ENCODE measurements around the gene IGSF5.
"Not testable (repeated sequence)": the region's sequence is repeated elsewhere in the genome, so short reads cannot be mapped to it uniquely, and the experiment has no call there.

Gene IGSF5

DNA sequence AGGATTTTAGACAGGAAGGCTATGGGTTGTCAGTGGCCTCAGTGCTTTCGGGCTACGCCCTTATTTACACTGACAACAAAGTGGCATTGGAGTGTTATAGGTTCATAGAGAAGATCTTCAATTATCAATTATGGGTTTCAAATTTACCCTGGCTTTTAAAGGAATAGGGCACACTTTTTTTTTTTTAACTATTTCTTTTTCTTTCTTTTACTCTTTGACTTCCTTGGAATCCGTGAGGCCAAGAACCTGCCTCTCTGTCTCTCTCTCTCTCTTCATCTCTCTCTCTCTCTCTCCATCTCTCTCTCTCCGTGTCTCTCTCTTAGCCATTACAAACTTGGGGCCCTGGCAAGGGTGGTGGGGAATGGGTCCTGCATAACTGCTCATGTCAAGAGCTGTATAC, at the start of gene IGSF5:
Gene IGSF5 (plus strand): TSS at position 301 of the 400 bp plus-strand sequence. CDS start 327 bp downstream, outside the sequence.
- in situ Hi-C loops (cut with MboI; ENCODE audit: low sequenced_read_pairs), result not testable (repeated sequence)

DNA sequence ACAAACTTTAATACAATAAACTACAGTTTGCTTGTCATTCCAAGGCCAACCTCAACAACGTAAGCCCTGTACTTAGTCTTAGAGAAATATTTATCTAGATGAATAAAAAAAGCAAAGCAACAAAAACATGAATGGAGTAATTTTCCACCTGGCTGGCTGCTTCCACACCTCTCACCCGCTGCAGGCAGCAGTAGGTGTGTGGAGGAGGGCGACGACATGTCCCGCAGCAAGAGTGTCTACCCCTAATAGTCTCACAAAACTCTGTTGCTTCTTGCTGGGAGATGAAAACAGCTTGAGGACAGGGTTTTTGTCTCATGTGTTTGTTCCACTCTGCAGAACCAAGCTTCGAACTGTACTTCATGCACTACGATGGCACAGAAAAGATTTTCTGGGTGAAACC, 48.8 kb upstream of the IGSF5 start:
- in situ Hi-C loops (cut with MboI; ENCODE audit: low sequenced_read_pairs), result no loop called here

DNA sequence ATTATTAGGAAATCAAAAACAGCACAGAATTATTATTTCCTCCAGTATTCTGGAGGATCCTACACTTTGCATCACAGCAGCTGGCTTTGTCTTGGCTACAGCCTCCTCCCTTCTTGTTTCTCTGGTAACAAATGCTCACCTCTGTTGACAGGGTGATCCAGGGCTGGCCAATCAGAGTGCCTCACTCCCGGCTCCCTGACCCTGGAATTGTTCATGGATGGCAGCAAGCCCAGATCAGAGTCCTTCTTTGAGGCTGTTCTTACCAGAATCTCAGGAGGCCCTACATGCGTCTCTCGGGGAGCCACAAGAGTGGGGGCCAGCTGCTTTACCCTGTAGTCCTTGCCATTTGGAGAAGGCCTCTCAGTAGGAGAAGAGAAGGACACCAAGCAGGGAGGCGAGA, 48.4 kb upstream of the IGSF5 start:
- in situ Hi-C loops (cut with MboI; ENCODE audit: low sequenced_read_pairs), result no loop called here

- in situ Hi-C loops (cut with MboI; ENCODE audit: low sequenced_read_pairs), result loop anchor here (25.0 kb wide), 1 partner anchor 188 kb away; no protein-coding TSS in a partner anchor
These were observed 44.7 kb upstream of the IGSF5 start for GRCh38 chr21:39700318-39700717.

- in situ Hi-C loops (cut with MboI; ENCODE audit: low sequenced_read_pairs), result loop anchor here (25.0 kb wide), 1 partner anchor 191 kb away; no protein-coding TSS in a partner anchor
These were observed 41.4 kb upstream of the IGSF5 start for GRCh38 chr21:39703578-39703977.

- in situ Hi-C loops (cut with MboI; ENCODE audit: low sequenced_read_pairs), result loop anchor here (25.0 kb wide), 1 partner anchor 194 kb away; no protein-coding TSS in a partner anchor
These were observed 39.1 kb upstream of the IGSF5 start for GRCh38 chr21:39705849-39706248.

DNA sequence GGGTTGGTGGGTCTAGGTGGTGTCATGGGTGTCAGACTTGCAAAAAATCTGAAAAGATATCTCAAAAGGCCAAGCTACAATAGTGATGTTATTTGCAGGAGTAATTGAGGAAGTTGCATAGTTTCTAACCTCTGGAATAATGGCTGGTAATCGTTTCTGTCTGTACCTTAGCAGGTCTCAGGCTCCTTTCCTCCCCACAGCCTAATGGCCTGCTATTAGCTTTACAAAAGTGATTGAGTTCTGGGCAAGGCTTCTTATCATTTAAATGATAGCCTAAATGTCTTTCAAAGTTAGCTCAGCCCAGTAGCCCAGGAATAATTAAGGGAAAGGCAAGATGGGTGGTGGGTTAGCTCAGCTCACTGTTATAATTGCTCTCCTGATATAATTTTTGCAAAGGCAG, 37.7 kb upstream of the IGSF5 start:
- in situ Hi-C loops (cut with MboI; ENCODE audit: low sequenced_read_pairs), result loop anchor here (25.0 kb wide), 1 partner anchor 195 kb away; no protein-coding TSS in a partner anchor

GRCh38 chr21:39710866-39711265, 34.1 kb upstream of the IGSF5 start:
- in situ Hi-C loops (cut with MboI; ENCODE audit: low sequenced_read_pairs), result loop anchor here (25.0 kb wide), 1 partner anchor 199 kb away; no protein-coding TSS in a partner anchor

- in situ Hi-C loops (cut with MboI; ENCODE audit: low sequenced_read_pairs), result loop anchor here (25.0 kb wide), 1 partner anchor 200 kb away; no protein-coding TSS in a partner anchor
These were observed 32.7 kb upstream of the IGSF5 start for GRCh38 chr21:39712273-39712672.

- in situ Hi-C loops (cut with MboI; ENCODE audit: low sequenced_read_pairs), result loop anchor here (25.0 kb wide), 1 partner anchor 201 kb away; no protein-coding TSS in a partner anchor
These were observed 32.0 kb upstream of the IGSF5 start for GRCh38 chr21:39712976-39713375.

DNA sequence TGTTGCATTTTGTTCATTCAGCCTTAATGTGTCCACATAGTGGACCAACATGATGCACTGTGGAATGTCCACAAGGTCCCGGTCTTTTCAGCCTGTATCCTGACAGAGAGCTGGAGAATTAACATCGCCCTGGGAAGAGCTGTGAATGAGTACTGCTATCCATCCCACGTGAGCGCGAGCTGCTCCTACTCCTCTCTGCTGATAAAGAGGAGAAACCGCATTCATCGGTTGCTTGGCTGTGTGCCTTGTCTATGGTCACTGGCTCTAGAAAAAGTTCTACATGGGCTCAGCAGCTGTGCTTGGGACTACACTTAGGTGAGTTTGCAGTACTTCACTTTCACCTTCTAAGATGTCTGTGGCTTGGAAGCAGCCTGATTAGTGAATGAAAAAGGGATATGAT, 31.1 kb upstream of the IGSF5 start:
- in situ Hi-C loops (cut with MboI; ENCODE audit: low sequenced_read_pairs), result loop anchor here (25.0 kb wide), 1 partner anchor 202 kb away; no protein-coding TSS in a partner anchor

DNA sequence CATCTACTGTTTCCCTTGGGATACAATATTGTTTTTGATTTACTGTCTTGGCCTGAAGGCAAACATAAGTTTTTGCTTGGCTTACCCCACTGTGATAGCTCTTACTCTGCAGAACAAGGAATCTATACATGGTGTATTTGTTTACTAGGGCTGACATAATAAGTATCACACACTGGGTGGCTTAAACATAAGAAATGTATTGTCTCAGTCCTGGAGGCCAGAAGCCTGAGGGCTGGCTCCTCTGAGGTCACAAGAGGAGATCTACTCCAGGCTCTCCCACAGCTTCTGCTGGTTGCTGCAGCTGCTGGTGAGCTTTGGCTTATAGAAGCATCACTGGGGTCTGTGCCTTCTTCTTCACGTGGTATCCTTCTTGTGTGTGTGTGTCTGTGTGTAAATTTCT, 30.7 kb upstream of the IGSF5 start:
- in situ Hi-C loops (cut with MboI; ENCODE audit: low sequenced_read_pairs), result loop anchor here (25.0 kb wide), 1 partner anchor 202 kb away; no protein-coding TSS in a partner anchor

- in situ Hi-C loops (cut with MboI; ENCODE audit: low sequenced_read_pairs), result loop anchor here (25.0 kb wide), 1 partner anchor 204 kb away; no protein-coding TSS in a partner anchor
These were observed 29.1 kb upstream of the IGSF5 start for GRCh38 chr21:39715804-39716397.

- in situ Hi-C loops (cut with MboI; ENCODE audit: low sequenced_read_pairs), result loop anchor here (25.0 kb wide), 1 partner anchor 208 kb away; no protein-coding TSS in a partner anchor
These were observed 24.7 kb upstream of the IGSF5 start for GRCh38 chr21:39720126-39720778.

DNA sequence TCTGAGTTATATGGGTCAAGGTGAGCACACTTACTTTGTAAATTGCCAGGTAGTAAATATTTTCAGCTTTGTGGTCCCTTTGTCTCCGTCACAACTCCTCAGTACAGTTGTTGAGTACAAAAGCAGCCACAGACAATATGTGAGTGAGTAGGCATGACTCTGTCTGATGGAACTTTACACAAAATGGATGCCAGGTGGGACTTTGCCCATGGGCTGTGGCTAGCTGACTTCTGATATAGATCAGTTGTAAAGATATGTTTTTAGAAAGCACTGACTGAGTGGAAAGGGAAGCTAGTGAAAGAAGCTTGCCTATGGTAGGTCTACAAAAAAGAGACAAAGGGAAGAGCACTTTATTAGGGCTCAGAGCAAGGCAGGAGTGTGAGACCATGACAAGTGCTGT, 23.1 kb upstream of the IGSF5 start:
- in situ Hi-C loops (cut with MboI; ENCODE audit: low sequenced_read_pairs), result loop anchor here (25.0 kb wide), 1 partner anchor 210 kb away; no protein-coding TSS in a partner anchor

DNA sequence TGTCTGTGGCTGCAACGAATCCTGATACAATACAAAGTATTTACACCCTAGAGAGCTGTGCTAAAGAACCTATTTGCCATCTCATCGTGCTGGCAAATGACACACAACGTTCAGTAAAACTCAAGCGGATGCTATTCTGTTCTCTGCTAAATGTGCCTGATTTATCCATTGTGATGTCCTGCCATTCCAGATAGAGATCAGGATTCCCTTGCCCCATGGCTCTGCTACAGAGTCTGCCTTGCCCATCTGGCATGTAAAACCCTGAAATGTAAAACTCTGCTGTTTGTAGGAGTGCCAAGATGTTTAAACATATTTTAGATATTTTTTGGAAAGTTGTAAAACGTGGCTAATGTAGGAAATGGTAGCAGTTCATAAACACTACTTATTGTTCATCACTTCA, 20.0 kb upstream of the IGSF5 start:
- in situ Hi-C loops (cut with MboI; ENCODE audit: low sequenced_read_pairs), result loop anchor here (25.0 kb wide), 1 partner anchor 213 kb away; no protein-coding TSS in a partner anchor

GRCh38 chr21:39726133-39726532, 18.9 kb upstream of the IGSF5 start:
- in situ Hi-C loops (cut with MboI; ENCODE audit: low sequenced_read_pairs), result no loop called here

- in situ Hi-C loops (cut with MboI; ENCODE audit: low sequenced_read_pairs), result no loop called here
These were observed 17.4 kb upstream of the IGSF5 start for GRCh38 chr21:39727401-39728120.

DNA sequence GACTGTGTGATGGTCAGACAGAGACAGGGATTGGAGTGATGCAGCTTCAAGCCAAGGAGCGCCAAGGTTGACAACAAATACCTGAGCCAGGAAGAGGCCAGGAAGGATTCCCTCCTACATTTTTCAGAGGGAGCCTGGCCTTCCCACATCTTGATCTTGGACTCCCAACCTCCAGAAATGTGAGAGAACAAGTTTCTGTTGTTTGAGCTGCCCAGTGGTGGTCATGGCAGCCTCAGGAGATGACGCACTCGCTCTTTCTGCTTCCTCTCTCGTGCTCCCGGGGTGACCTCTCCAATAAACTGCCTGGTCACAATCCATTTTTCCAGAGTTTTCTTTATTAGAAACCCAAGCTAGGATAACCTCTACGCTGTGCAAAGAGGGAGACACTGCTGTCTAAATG, 16.6 kb upstream of the IGSF5 start:
- in situ Hi-C loops (cut with MboI; ENCODE audit: low sequenced_read_pairs), result no loop called here

- in situ Hi-C loops (cut with MboI; ENCODE audit: low sequenced_read_pairs), result no loop called here
These were observed 14.4 kb upstream of the IGSF5 start for GRCh38 chr21:39730418-39731157.
